Subcutaneous adipose tissue (tissue), 4 donors: ENCODE data around the gene ZKSCAN5. TPM values are rescaled to one million over a fixed set of nuclear protein-coding genes. Genes with fewer than 3 reads are reported as not detected.

ENCODE experiments used
- CTCF ChIP-seq: fragments of 450-650 bp; IDR thresholded peaks from one replicate; pipeline ENCODE4 v1.5.1; 2016; ENCODE audit warnings: low read depth, mild to moderate bottlenecking, control low read depth, antibody characterized with exemption, moderate library complexity
- total RNA-seq, 4 donors: library from RNA; depleted of rRNA; stranded (reverse); fragments of >200 nt; gene quantifications; one replicate each; pipeline ENCODE4 v1.1.0, GENCODE V29; 2016

ZKSCAN5 gene
- total RNA-seq, 4 donors from 2014 or later, result 7.0 to 10.0 (median 8.7) TPM

GRCh38 chr7:99525713-99526440, 21.4 kb downstream of the ZKSCAN5 start:
- TF ChIP-seq CTCF, result no peak

GRCh38 chr7:99531354-99531765, 26.9 kb downstream of the ZKSCAN5 start:
- no peak for TF ChIP-seq CTCF

GRCh38 chr7:99535667-99536066, 31.2 kb downstream of the ZKSCAN5 start:
- TF ChIP-seq CTCF, result no peak

- no peak for TF ChIP-seq CTCF
Observed at GRCh38 chr7:99539213-99539811, 34.9 kb downstream of the ZKSCAN5 start.

GRCh38 chr7:99540542-99540941, 36.1 kb downstream of the ZKSCAN5 start:
- no peak for TF ChIP-seq CTCF

GRCh38 chr7:99541212-99541611, 36.8 kb downstream of the ZKSCAN5 start:
- no peak for TF ChIP-seq CTCF

GRCh38 chr7:99543081-99543671, 38.7 kb downstream of the ZKSCAN5 start:
- TF ChIP-seq CTCF, result no peak
